IPS DF 4.7 (cell line): ENCODE measurements around the gene KCNH2.

Experiments
- DNase-seq: peaks from one replicate; pipeline ENCODE4 v3.0.0-alpha.2; 2013; ENCODE audit warnings: low spot score; ENCODE audit errors: extremely low read depth

KCNH2 gene

DNA sequence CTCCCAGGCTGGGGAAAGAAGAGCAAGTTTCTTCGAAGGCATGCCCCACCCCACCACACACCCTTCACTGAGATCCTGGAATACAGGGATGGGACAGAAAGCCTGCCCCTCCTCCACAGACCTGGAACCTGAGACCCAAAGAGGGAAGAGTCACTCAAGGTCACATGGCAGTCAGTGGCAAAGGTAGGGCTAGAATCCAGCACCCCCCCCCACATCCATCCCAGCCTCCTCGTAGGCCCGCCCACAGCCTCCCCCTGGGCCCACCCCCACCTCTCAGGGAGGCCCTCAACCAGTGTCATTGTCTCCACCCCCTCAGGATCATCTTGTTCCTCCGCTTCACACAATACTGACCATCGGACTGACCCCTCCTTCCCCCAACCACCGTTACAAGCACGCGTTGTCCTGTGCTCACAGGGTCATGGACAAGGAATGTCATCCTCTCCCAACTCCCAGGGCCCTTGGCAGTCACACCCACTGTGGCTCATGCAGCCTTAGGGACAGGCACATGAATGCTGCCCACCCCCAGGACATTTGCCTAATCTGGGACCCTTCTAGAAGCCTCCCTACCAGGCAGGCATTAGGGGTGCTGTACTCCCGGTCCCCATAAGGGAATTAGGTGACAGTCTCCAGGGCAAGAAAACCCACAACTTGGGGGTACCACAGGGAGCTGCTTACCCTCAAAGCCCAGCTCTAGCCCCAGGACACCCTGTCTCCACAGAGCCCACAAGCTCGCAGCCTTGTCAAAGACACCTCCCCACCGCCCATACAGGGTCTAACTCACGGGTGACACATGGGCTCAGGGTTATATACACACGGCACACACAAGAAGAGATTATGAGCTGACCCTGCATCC lies 1.4 kb downstream of the KCNH2 start:
- no peak for DNase-seq

DNA sequence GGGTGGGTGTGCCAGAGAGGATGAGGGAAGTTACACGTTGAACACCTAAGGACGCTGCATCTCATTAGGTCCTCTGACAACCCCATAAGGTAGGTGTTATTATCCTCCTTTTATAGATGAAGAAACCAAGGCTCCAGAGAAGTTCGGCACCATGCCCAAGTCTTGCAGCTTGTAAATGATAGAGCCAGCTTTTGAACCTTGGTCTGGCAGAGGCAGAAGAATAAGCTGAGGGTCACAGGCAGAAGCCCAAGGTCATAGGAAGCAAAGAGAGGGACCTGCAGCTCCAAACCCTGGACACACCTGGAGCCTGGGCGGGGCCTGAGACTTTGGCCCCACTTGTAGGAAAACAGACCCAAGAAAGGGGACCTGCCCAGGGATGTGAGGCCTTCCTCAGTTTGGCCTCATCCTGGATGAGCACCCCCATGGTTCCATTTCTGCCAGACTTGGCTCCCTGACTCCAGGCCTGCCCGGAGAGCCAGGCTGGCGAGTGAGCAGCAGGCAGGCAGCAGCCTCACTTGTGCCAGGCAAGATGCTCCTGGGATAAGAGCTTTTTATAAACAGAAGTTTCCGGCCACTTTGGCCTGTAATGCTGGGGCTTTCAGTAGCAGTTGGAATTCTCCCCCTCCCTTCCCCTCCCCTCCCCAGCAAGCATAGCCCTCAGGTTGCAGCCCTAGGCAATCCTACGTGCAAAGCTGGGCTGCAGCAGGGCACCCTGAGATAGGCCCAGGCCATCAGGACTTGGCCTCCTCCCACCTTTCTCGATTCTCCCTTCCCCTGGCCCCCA lies 2.4 kb downstream of the KCNH2 start:
- no peak for DNase-seq

DNA sequence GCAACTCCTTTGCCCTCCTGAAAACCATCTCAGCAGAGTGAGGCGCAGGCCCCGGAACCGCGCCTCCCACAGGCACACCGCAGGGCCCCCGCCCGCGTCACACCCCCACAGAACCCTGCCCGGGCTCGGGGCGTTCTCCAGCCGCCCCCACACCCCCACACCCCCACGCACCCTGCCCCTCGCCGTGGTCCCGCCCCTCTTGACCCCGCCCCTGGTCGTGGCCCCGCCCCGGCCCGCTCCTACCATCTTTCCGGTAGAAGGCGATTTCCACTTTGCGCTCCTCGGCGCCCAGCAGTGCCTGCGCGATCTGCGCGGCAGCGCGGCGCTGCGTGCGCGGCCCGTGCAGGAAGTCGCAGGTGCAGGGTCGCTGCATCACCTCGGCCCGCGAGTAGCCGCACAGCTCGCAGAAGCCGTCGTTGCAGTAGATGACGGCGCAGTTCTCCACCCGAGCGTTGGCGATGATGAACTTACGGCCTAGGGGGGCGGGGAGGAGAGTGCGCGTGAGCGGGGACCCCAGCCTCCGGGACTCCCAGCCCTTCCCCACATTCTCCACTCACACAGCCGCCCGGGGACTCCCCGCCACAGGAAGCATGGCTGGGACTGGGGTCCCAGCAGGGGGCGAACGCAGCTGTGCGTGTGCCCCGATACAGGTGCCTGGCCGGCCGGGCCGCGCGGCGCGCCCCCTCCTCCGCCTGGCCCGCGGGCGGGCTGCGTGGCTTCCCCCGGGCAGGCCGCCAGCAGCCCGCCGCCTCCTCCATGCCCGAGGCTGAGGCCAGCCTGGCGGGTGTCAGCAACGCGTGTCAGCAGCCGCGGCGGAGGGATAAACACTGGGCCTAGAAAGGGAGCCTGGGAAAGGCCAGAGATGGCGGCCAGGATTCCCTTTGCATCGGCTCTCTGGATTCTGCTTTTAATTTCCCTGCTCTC lies 3.4 kb downstream of the KCNH2 start:
- no peak for DNase-seq

DNA sequence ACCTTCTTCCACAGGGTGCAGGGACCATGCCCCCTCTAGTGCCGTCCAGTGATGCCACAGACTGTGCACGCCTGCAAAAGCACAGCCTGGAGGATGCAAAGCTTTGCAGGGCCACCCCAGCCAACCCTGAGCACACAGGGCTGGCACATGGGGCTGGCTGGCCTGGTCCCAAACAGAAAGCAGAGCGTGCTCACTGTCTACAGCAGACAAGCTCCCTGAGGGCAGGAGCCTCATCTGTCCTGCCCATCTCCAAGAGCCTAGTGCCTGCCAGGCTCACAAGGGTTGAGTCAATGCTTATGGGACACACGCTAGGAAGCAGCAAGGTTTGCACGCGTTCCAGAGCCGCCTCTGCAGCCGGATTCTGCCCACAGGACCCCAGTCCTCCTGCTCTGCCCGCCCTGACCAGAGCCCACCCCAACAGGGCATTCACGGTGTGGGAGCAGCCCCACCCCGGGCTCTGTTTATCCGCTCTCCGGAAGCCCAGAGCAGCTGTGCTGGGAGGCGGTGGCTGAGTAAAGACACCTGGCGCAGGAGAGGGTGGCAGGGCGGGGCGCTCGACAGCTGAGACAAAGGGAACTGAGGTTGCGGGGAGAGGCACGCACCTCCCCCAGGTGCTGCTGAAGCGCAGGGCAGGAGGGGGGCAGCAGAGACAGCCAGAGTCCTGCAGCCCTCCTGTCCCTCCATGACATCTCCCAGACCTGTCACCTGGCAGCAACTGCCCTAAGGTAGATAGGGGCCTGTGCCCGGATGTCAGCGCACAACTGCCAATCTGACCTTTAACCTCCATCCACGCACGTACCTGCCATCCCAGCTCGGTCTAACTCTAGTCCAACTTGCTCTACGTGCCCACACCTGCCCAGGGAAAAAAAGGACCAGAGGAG lies 4.3 kb downstream of the KCNH2 start:
- DNase-seq: no peak

DNA sequence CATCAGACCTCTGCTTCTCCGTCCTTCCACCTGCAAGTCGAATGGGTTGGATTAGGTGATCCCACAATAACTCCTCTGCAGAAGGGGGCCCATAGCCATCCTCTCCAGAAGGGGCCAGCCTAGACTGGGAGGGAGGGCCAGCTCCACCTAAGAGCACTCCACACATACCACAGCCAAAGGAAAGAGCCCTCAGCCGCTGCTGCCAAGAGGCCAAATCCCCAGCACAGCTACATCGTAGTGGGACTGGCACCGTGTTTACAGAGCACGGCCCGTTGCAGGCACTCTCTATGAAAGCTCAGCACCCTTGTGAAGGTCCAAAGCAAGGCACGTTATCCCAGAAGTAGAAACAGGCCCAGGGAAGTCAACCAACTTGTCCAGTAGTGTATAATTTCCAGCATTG lies 5.4 kb downstream of the KCNH2 start:
- DNase-seq: no peak

DNA sequence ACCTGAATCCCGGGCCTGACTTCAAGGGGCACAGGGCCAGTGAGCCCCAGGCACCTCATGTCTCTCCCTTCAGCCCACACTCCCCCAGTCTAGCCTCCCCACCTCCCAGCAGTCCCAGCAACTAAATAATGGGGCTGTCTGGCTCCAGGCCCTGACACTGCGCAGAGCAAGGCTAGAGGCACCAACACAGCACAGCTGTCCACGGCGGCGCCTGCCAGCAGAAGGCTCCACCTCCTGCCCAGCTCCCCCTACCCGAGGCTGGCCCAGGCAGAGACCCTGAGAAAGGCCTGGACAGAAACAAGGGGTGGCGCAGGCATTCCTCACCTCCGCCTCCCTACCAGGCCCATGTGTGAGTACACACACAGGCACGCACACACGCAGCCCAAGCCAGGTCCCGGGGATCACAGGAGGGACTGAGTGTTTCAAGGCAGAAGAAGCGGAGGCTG lies 6.1 kb downstream of the KCNH2 start:
- no peak for DNase-seq

DNA sequence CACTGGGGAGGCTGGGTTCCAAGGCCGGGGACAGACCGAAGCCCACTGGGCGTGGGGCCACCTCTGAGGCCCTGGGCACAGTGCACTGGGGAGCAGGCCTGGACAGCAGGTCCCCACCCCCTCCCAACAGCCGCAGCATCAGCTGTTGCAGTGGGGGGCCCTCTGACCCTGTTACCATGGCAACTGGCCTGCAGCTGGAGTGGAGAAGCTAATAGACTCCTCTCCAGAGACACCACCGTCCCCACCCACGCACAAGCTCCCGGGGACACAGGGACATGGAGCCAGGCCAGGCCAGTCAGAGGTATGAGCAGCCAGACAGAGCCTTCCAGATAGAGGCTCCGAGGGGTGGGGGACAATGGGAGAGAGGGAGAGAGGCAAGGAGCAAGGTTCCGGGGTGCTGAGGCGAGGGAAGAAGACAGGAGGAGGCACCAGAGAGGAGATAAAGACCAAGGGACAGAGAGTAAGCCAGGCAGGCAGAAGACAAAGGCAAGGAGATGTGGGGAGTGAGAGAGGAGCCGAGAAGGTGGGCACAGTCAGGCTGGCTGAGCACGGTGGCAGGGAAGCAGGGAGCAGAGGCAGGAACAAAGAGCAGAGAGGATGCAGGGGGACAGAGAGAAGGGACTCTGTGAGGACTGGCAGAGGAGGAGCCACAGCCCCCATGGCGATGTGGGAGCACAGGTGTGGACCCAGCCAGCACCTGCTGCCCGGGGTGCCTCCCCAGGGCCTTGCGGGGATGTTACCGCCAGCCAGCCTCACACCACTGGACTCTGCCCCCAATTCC lies 6.7 kb downstream of the KCNH2 start:
- no peak for DNase-seq

DNA sequence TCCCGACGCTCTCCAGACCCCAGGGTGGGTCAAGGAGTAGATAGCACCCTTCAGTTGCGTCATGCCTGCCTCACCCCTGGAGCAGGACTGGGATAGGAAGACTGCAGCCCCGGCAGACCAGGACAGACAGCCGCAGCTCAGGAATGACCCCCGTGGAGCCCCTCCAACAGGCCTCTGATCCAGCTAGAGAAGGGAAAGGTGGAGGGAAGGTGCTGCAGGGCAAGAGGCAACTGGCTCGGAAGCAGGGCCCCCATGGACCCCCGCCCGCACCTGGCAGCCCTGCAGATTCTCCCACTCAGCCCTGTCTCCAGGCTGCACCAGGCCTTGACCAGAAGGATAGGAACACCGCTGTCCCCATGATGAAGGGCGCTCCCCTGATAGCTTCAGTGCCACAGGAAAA lies 7.7 kb downstream of the KCNH2 start:
- DNase-seq: no peak

DNA sequence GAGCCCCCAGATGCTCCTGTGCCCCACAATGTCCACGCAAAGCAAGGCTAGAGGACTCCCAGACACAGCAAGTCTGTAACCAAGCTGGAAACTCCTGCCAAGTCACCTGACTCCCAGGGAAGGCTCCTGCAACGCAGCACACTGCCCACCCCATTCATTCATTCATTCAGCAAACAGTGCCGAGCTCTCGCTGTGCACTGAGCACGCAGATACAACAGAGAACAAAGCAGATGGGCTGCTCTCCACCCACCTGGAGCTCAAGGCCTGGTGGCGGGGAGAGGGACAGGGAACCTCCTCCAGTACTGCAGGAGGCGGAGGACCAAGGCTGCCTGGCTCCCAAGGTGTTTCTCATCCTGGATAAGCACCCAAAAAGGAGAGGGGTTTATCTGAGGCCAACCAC lies 8.6 kb downstream of the KCNH2 start:
- no peak for DNase-seq

DNA sequence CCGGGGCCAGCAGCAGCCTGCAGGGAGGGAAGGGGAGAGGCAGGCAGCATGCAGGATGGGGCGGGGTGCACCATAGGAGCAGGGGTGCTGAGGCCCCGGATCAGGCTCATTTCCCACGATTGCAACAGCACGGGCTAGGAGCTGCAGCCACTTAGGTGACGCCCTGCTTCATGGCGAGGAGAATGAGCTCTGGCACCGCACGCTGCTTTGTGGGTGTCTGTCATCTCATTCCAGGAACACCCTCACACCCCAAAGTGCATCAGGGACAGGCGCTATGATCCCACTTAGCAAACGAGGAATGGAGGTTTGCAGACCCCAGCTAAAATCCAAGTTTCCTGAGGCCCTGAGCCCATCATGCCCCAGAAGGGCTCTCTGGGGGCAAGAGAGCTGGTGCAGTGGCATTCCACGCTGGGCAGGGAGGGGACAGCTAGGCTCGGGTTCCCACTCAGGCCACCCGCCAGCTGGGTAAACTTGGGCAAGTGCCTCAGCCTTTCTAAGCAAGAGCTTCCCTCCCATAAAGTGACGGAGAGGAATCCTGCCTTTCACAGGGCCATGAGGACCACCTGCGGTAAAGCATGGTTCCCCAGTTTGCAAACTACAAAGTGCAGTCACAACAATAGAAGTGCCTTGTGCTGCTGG lies 9.3 kb downstream of the KCNH2 start:
- no peak for DNase-seq

DNA sequence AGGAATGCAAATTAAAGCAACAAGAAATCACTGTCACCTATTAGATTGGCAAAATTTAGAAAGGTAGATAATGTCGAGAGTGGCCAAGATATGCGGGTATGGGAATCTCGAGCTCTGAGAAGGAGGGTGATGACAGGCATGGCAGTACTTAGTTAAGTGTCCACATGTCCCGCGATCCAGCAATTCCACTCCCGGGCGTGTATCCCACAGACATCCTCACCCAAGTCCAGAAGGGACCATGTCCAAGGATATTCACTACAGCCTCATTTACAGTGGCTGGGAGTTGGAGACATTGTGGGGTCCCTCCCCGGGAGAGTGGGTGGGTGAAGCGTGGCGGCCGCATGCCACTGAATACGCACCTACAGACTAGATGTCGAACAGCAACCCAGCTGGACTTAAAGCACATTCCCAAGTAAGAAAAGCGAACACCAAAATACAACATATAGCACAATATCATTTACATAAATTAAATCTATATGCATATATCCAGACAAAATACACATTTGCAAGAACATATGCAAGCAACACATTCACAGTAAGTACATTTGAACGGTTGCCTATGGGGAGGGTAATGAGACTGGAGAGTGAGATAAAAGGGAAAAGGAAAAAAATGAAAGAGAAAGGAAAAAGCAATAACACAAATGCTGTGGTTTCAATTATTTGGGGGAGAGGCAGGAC lies 9.9 kb downstream of the KCNH2 start:
- DNase-seq: no peak

DNA sequence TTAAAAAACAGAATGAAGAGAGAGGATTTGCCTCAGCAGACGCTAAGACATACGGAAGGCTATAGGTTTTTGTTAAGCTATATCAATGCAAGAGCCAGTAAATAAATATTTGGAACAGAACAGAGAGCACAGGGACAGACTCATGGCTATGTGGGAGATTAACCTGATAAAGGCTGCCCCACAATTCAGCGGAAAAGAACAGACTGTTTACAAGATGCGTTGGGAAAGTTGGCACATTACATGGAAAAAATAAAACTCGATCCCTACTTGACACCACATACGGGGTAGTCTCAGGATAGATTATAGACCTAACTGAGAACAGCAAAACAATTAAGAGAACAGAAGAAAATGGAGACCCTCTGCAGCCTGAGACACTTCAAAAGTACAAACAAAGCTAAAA lies 10.8 kb downstream of the KCNH2 start:
- DNase-seq: no peak

DNA sequence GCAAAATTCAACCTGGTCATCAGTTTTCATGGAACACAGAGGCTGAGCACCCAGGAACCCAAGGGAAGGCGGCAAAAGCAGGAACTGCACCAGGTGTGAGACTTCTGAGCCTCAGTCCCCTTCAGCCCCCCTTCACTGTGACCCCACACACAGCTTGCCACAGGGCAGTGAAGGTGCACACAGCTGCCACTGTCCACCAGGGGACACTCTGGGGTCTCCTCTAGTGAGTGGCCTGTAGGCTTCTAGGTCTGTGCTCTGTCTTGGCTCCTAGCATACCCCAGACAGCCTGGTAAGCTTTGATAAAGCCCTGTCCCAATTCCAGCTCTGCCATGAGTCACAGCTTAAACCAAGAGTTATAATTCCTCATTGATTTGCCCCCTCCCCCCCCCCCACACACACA lies 12.1 kb downstream of the KCNH2 start:
- DNase-seq: no peak

DNA sequence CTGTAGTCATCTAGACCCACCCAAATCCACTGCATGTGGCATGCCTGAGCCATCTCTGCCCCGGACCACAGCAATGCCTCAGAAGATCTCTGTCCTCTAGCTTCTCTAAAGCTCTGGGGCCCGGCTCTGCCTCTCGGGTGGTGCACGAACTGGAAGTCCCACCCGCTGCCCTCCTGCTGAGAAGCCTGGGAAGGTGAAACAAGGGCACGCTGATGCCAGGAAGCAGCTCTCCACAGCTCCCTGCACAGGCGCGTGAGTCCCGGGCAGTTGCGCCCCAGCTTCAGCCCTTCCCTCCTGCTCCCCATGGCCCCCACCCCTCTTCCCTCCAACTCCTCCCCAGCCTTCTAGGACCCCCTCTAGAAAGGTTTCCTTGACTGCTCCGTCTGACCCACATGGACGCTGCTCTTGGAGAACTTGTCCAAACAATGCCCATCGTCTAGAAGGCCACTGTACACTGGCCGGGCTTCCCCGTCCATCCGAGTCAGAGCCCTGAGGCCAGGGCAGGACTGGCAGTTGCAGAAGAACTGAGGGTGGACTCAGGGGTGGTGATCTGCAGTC lies 12.8 kb downstream of the KCNH2 start:
- DNase-seq: no peak

DNA sequence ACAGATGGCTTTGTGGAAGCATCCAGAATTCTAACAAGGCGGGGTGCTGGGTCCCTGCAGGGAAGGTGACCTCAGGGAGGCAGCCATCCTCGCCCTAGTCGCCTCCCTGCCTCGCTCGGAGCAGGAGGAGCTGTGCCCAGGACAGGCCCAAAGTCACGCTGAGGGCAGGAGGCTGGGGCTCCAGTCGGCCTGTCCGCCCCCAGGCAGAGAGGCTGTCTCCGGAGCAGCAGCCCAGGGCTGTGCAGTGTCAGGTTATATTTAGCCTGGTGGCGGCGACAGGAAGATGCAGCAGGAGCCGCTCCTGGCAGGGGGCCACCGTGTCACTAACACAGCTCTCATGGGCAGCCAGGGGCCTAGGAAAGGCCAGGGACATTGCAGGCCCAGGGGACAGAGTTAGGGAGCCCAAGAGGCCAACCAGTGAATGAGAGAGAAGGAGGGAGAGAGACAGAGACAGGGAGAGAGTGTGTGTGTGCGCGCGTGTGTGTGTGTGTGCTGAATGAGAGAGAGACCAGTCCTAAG lies 13.5 kb downstream of the KCNH2 start:
- no peak for DNase-seq

DNA sequence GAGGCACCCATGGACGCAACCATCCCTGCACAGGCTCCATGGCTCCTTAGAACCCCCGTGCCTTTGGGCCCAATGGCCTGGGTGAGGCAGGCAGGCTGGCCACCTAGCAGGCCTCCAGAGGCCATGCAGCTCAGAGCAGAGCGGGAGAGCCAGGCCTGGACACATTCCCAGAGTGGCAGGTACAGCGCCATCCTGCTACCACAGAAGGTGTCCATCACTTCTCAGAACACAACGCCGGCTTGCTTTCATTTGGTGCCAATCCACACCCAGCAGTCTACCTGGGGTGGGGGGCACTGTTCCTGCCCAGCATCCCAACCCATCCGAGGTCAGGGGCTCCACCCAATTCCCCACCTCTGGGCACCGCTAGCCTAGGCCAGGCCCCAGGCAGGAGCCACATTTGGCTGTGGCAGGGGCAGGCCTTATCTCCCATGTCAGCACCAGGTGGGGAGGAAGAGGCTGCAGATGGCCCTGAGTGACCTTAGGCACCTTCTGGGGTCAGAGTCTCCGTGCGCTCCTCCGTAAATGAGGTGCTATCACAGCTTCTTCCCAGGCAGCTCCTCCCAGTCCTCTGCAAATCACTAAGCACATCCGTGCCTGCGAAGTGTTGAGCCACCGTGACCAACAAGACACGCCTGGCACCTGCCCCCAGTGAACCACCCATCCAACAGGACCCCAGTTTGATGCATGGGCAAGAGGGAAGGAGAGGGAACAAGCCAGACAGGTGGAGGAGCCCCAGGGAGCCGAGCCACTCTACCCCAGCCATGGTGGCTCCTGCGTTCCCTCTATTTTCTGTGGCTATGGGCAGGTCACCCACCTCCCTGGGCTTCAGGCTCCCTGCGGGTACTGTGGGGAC lies 14.2 kb downstream of the KCNH2 start:
- no peak for DNase-seq
